Spleen (tissue), 7 donors: ENCODE measurements around the gene MOG.

ENCODE experiments used
- CTCF ChIP-seq, 11 experiments: fragments of 200-600 bp in 7 of 11; fragments of 450-650 bp in 4 of 11; sonication (generic) in 4 of 11; IDR thresholded peaks in 8 of 11; conservative IDR thresholded peaks in 3 of 11; 1 replicate in 7 of 11; 2 replicates in 4 of 11; pipeline versions ENCODE4 v1.4.0 to v1.8.0; 2016 to 2021; ENCODE audit warnings: antibody characterized with exemption in 11 of 11, inconsistent platforms in 4 of 11, mild to moderate bottlenecking in 1 of 11
- POLR2A ChIP-seq, 3 donors: fragments of 450-650 bp; IDR thresholded peaks; one replicate each; pipeline ENCODE4 v1.5.1; 2017; ENCODE audit warnings: antibody characterized with exemption in 3 of 3, mild to moderate bottlenecking in 1 of 3
- POLR2AphosphoS5 ChIP-seq, 3 donors: sonication (generic); formaldehyde crosslinking; IDR thresholded peaks; one replicate each; pipeline ENCODE4 v1.5.1; 2017; ENCODE audit warnings: antibody characterized with exemption in 3 of 3
- donor health status: DM: no; HTN: no; CAD: no; lungs with moderate emphysema.
- donor health status: DM: no; HTN: no; CAD: no.
- donor health status: DM: no; HTN: no; CAD: no.

GRCh38 chr6:29649701-29650673 is 6.9 kb upstream of the MOG start:
- peak in 2 of 3 donors; percentile 39 to 78 for TF ChIP-seq POLR2A (IDR thresholded peaks at IDR 0.05)
- TF ChIP-seq CTCF (IDR thresholded peaks at IDR 0.05 in 8 of 11, conservative IDR thresholded peaks at IDR 0.05 in 3 of 11): peak; percentile 94 to 100 (median 99)
- peak; percentile 75 to 99 (median 96) for TF ChIP-seq POLR2AphosphoS5 (IDR thresholded peaks at IDR 0.05)
